ENCODE results near the gene THSD8. TPM values are rescaled to one million over a fixed set of nuclear protein-coding genes. Genes with fewer than 3 reads are reported as not detected.

The THSD8 gene
- 1 to 10 TPM in 4 of 7 donors, not detected in 3; 1.1 to 4.8 (median 3.4) TPM for total RNA-seq
- 1 to 10 TPM; 5.2 to 9.1 (median 5.7) TPM for polyA plus RNA-seq
- long read RNA-seq, donor 1: 0 reads
- long read RNA-seq, donor 2: 0 reads

DNA sequence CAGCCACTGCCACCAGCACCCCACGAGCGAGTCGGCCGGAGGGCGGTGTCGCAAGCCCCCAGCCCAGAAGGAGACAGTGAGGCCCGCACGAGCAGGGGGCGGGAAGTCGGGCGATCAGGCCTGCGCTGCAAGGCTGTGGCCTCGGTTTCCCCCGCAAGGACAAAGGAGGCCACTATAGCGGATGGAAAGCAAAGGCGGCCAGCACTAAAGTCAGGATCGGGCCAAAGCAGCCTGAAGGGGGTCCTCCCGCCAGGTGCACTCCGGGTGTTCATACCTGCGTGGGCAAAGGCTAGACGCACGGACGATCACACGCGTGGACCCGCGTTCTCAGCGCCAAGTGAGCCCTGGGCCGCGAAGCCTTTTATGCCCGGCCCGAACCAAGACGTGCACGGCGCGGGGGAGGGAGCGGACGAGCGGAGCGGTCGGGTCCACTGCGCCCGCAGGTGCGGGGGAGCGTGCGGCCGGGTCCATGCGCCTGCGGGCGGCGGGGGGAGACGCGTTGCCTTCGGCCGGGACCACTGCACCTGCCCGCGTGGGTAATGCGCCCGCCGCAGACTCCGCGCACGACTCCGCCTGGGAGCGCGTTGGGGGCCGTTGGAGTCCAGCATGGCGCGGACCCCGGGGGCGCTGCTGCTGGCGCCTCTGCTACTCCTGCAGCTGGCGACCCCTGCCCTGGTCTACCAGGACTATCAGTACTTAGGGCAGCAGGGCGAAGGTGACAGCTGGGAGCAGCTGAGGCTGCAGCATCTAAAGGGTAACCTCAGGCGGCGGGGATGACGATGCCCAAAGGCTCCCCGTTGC is at the start of gene THSD8, which contains the start of gene PRDX2:
THSD8 (plus strand) TSS at position 604 of the 801 bp plus-strand sequence; CDS start at position 607, 3 bp downstream.
PRDX2 (minus strand) TSS at position 335 of the 801 bp plus-strand sequence. CDS start 539 bp downstream, outside the sequence.
- WGBS, 5 donors: 0 to 3% (median 0%) methylated on average over 22 to 78 of the region's 78 CpGs
- TF ChIP-seq, protein P1, sequence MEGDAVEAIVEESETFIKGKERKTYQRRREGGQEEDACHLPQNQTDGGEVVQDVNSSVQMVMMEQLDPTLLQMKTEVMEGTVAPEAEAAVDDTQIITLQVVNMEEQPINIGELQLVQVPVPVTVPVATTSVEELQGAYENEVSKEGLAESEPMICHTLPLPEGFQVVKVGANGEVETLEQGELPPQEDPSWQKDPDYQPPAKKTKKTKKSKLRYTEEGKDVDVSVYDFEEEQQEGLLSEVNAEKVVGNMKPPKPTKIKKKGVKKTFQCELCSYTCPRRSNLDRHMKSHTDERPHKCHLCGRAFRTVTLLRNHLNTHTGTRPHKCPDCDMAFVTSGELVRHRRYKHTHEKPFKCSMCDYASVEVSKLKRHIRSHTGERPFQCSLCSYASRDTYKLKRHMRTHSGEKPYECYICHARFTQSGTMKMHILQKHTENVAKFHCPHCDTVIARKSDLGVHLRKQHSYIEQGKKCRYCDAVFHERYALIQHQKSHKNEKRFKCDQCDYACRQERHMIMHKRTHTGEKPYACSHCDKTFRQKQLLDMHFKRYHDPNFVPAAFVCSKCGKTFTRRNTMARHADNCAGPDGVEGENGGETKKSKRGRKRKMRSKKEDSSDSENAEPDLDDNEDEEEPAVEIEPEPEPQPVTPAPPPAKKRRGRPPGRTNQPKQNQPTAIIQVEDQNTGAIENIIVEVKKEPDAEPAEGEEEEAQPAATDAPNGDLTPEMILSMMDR (IDR thresholded peaks at IDR 0.05 in 8 of 11, conservative IDR thresholded peaks at IDR 0.05 in 3 of 11): peak in 1 of 11 experiments; percentile 17
- peak; percentile 94 for TF ChIP-seq POLR2AphosphoS5 (IDR thresholded peaks at IDR 0.05)
- TF ChIP-seq POLR2A (IDR thresholded peaks at IDR 0.05): peak in 2 of 3 donors; percentile 58 to 65
- intact Hi-C loops (cut with DNase I; ENCODE audit: low total_unique reads): no loop called here
- Histone ChIP-seq H3K27me3 (replicated peaks in 1 of 7) (peaks cover 0 to 20% (median 0%) of the 10 kb centered on the region in 7 donors), H3K9me3 (no peaks in the 10 kb centered on the region), H3K36me3 (peaks cover 0 to 36% (median 9%) of the 10 kb centered on the region in 6 donors), H3K4me3 (peak within 1 kb of the TSS; percentile 51 to 90 (median 78)), H3K27ac (peak within 1 kb of the TSS; percentile 43 to 82 (median 72)), H3K4me1 (peaks cover 15 to 52% (median 36%) of the 10 kb centered on the region in 6 donors)
- peak; percentile 94 for DNase-seq

DNA sequence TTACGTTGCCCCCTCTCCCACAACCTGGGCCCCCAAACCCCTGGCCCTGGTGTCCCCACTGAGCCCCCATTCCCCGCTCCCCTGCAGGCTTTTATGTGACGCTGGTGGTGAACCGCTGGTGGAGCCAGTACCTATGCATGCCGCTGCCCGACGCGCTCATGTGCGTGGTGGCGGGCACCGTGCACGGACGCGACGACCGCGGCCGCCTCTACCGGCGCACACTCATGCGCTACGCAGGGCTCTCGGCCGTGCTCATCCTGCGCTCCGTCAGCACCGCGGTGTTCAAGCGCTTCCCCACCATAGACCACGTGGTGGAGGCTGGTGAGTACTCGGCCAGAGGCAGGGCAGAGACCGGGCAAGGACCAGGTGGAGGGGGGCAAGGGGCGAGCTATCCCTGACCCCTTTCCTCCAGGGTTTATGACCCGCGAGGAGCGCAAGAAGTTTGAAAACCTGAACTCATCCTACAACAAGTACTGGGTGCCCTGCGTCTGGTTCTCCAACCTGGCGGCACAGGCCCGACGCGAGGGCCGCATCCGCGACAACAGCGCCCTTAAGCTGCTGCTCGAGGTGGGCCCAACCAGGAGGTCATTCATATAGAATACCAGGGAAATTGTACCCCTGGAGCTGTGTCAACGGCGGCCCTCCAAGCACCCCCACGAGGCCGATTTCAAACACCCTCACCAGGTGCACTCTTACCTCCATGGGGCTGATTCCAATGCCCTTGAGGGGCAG is 47.2 kb upstream of the THSD8 start:
- intact Hi-C loops (cut with DNase I; ENCODE audit: low total_unique reads): loop anchor here (5.0 kb wide), 1 partner anchor 37 kb away; no protein-coding TSS in a partner anchor
- WGBS, 5 donors: 66 to 81% (median 80%) methylated on average over 45 to 50 of the region's 50 CpGs
- TF ChIP-seq POLR2AphosphoS5 (IDR thresholded peaks at IDR 0.05) (no peak), POLR2A (IDR thresholded peaks at IDR 0.05) (no peak)
- TF ChIP-seq, protein P1 (IDR thresholded peaks at IDR 0.05 in 8 of 11, conservative IDR thresholded peaks at IDR 0.05 in 3 of 11): no peak
- Histone ChIP-seq H3K27ac (no peak overlapping the region), H3K36me3 (no peaks in the 10 kb centered on the region), H3K9me3 (no peaks in the 10 kb centered on the region), H3K4me3 (no peak overlapping the region), H3K4me1 (peaks cover 0 to 21% (median 12%) of the 10 kb centered on the region in 6 donors), H3K27me3 (replicated peaks in 1 of 7) (peaks cover 0 to 76% (median 0%) of the 10 kb centered on the region in 7 donors)
- no peak for DNase-seq

DNA sequence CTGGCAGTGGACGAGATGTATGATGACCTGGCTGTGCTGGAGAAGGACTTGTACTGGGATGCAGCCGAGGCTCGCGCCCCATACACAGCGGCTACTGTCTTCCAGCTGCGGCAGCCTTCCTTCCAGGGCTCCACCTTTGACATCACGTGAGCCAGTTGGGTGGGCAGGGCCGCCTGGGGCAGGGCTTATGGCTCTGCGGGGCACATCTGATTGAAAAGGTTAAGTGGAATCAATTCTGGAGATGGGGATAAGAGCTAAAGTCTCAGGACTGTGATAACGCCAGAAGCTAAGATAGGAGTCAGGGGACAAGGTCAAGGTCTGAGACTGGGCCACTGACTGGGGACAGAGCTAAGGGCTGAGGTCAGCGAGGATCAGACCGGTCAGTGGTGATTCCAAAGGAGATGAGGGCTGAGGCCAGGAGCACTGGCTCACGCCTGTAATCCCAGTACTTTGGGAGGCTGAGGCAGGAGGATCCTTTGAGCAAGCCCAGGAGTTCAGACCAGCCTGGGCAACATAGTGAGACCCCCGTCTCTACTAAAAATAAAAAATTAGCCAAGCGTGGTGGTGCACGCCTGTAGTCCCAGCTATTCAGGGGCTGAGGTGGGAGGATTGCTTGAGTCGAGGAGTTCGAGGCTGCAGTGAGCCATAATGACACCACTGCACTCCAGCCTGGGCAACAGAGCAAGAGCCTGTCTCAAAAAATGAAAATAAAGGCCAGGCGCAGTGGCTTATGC is 45.6 kb upstream of the THSD8 start:
- intact Hi-C loops (cut with DNase I; ENCODE audit: low total_unique reads): loop anchor here (5.0 kb wide), 1 partner anchor 39 kb away; no protein-coding TSS in a partner anchor
- Histone ChIP-seq H3K36me3 (no peaks in the 10 kb centered on the region), H3K4me3 (no peak overlapping the region), H3K4me1 (peaks cover 0 to 22% (median 15%) of the 10 kb centered on the region in 6 donors), H3K9me3 (no peaks in the 10 kb centered on the region), H3K27me3 (replicated peaks in 1 of 7) (peaks cover 0 to 65% (median 0%) of the 10 kb centered on the region in 7 donors), H3K27ac (no peak overlapping the region)
- no peak for DNase-seq
- 80 to 87% (median 83%) methylated on average over 19 of the region's 19 CpGs for WGBS, 5 donors
- TF ChIP-seq, protein P1 (IDR thresholded peaks at IDR 0.05 in 8 of 11, conservative IDR thresholded peaks at IDR 0.05 in 3 of 11): no peak
- TF ChIP-seq POLR2A (IDR thresholded peaks at IDR 0.05) (no peak), POLR2AphosphoS5 (IDR thresholded peaks at IDR 0.05) (no peak)
